Ishikawa (cell line): ENCODE results near the gene RAC2.

ENCODE experiments used
- EP300 ChIP-seq: IDR thresholded peaks from 2 replicates; pipeline ENCODE4 v1.6.1; 2012; ENCODE audit warnings: borderline replicate concordance
- FOXM1 ChIP-seq: IDR thresholded peaks from 2 replicates; pipeline ENCODE4 v1.6.1; 2012; ENCODE audit warnings: low read depth, borderline replicate concordance
- NFIC ChIP-seq: IDR thresholded peaks from 2 replicates; pipeline ENCODE4 v1.6.1; 2012
- REST ChIP-seq: IDR thresholded peaks from 2 replicates; pipeline ENCODE4 v1.6.1; 2012; ENCODE audit warnings: low read depth, mild to moderate bottlenecking
- TAF1 ChIP-seq: IDR thresholded peaks from 2 replicates; pipeline ENCODE4 v1.6.1; 2012; ENCODE audit warnings: low read depth, mild to moderate bottlenecking
- TEAD4 ChIP-seq: IDR thresholded peaks from 2 replicates; pipeline ENCODE4 v1.6.1; 2012
- USF1 ChIP-seq: IDR thresholded peaks from 2 replicates; pipeline ENCODE4 v1.6.1; 2012

GRCh38 chr22:37192741-37193140 lies 51.3 kb downstream of the RAC2 start:
- TF ChIP-seq REST (no peak), EP300 (no peak), NFIC (no peak), TEAD4 (no peak), USF1 (no peak), FOXM1 (no peak), TAF1 (no peak)
